Liver (tissue), 3 donors: ENCODE results near the gene CNTN5.

Experiments
- FOXA1 ChIP-seq: IDR thresholded peaks from 2 replicates; pipeline ENCODE4 v1.6.1; 2016; ENCODE audit warnings: antibody characterized with exemption
- GABPA ChIP-seq, 2 donors: IDR thresholded peaks in 1 of 2; conservative IDR thresholded peaks in 1 of 2; 2 replicates each; pipeline ENCODE4 v1.6.1; 2016; ENCODE audit warnings: antibody characterized with exemption in 2 of 2, mild to moderate bottlenecking in 1 of 2, moderate library complexity in 1 of 2
- NR2F2 ChIP-seq: IDR thresholded peaks from 2 replicates; pipeline ENCODE4 v1.6.1; 2016; ENCODE audit warnings: antibody characterized with exemption
- YY1 ChIP-seq: IDR thresholded peaks from 2 replicates; pipeline ENCODE4 v1.6.1; 2016; ENCODE audit warnings: antibody characterized with exemption, mild to moderate bottlenecking
- ZBTB33 ChIP-seq: IDR thresholded peaks from 2 replicates; pipeline ENCODE4 v1.6.1; 2016; ENCODE audit warnings: antibody characterized with exemption
- TF ChIP-seq, protein P1 (sequence below): fragments of 150-350 bp; IDR thresholded peaks from 2 replicates; pipeline ENCODE4 v1.5.1; 2017; ENCODE audit warnings: improper control_type of control experiment, low read depth, low read length; ENCODE audit not compliant: missing input control
- TF ChIP-seq, protein P2 (sequence below): IDR thresholded peaks from 2 replicates; pipeline ENCODE4 v1.6.1; 2016; ENCODE audit warnings: antibody characterized with exemption
- donor health status: healthy.
- donor health status: healthy.

GRCh38 chr11:99020352-99021225 is at the start of gene CNTN5:
- TF ChIP-seq, protein P1, sequence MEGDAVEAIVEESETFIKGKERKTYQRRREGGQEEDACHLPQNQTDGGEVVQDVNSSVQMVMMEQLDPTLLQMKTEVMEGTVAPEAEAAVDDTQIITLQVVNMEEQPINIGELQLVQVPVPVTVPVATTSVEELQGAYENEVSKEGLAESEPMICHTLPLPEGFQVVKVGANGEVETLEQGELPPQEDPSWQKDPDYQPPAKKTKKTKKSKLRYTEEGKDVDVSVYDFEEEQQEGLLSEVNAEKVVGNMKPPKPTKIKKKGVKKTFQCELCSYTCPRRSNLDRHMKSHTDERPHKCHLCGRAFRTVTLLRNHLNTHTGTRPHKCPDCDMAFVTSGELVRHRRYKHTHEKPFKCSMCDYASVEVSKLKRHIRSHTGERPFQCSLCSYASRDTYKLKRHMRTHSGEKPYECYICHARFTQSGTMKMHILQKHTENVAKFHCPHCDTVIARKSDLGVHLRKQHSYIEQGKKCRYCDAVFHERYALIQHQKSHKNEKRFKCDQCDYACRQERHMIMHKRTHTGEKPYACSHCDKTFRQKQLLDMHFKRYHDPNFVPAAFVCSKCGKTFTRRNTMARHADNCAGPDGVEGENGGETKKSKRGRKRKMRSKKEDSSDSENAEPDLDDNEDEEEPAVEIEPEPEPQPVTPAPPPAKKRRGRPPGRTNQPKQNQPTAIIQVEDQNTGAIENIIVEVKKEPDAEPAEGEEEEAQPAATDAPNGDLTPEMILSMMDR = no peak
- TF ChIP-seq FOXA1 = no peak
- no peak for TF ChIP-seq ZBTB33
- no peak for TF ChIP-seq YY1
- TF ChIP-seq, protein P2, sequence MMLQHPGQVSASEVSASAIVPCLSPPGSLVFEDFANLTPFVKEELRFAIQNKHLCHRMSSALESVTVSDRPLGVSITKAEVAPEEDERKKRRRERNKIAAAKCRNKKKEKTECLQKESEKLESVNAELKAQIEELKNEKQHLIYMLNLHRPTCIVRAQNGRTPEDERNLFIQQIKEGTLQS = no peak
- no peak for TF ChIP-seq NR2F2
- no peak for TF ChIP-seq GABPA (IDR thresholded peaks at IDR 0.05 in 1 of 2, conservative IDR thresholded peaks at IDR 0.05 in 1 of 2)
